ENCODE results near the gene STAT3. TPM values are rescaled to one million over a fixed set of nuclear protein-coding genes. Genes with fewer than 3 reads are reported as not detected.

The STAT3 gene
- polyA plus RNA-seq, 1 of the 3 experiments (the other 2 are of a cell fraction), result 35.7 TPM

GRCh38 chr17:42362245-42362961, 25.8 kb downstream of the STAT3 start:
- H3K4me2 ChIP-seq, result no peak overlapping the region
- POLR2A ChIA-PET, result no interaction called here

DNA sequence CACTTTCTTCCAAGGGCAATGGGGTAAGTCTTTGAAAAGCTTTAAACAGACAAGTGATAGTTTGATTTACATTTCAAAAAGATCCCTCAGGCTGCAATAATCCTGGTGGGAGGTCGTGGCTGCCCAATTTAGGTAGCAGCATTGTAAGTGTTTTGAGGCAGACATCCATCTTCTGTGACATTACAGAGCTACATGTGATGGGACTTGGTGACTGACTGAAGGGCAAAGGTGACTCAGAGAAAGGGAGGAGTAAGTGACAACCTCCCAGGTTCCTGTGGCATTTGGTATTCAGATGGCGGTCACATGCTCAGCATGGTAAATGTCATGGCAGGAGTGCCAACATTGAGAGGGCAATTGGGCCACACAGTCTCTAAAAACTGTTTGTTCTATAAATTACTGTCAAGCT, 26.5 kb downstream of the STAT3 start:
- POLR2A ChIA-PET, result no interaction called here
- H3K79me2 ChIP-seq (ENCODE audit: insufficient read depth), result peaks cover 93% of the 10 kb centered on the region
- no peak overlapping the region for H3K9ac ChIP-seq
- H3K4me3 ChIP-seq (ENCODE audit: low read depth in 2 of 2, low read length in 1 of 2), result no peak overlapping the region
- H3F3A ChIP-seq (replicated peaks; ENCODE audit: insufficient read depth), result peaks cover 33% of the 10 kb centered on the region
- TF ChIP-seq MXI1 (IDR thresholded peaks at IDR 0.05; ENCODE audit: low read depth, low read length), result 0 out of 2 replicates have a peak, but pooled peaks have one; percentile 16
- 0 out of 2 replicates have a peak, but pooled peaks have one; percentile 15 for TF ChIP-seq PBX3 (IDR thresholded peaks at IDR 0.05)
- no peak for TF ChIP-seq REST (IDR thresholded peaks at IDR 0.05; ENCODE audit: low read depth, low read length)
- no peaks in the 10 kb centered on the region for H3K9me3 ChIP-seq
- H3K27ac ChIP-seq (ENCODE audit: low read depth in 2 of 2, low read length in 1 of 2), result peak overlapping the region in 1 of 2 experiments; percentile 19; a peak in 1 of 4 replicates
- H2AFZ ChIP-seq (ENCODE audit: low read depth), result no peak overlapping the region
- no peaks in the 10 kb centered on the region for H3K9me2 ChIP-seq
- no peak overlapping the region for H3K4me2 ChIP-seq
- H4K20me1 ChIP-seq (ENCODE audit: insufficient read depth), result peaks cover 79% of the 10 kb centered on the region
- 42% methylated on average over 2 of the region's 2 CpGs for whole genome bisulfite sequencing (ENCODE audit: low lambda C conversion rate)
- DNase-seq, result no peak
- H3K4me1 ChIP-seq (ENCODE audit: control insufficient read depth in 1 of 2, insufficient read depth in 2 of 2, low read depth in 1 of 2, low read length in 1 of 2), result peaks cover 13 to 16% of the 10 kb centered on the region in 2 experiments; a peak in 1 of 4 replicates
- H3K27me3 ChIP-seq (ENCODE audit: insufficient read depth), result no peaks in the 10 kb centered on the region
- CTCF ChIA-PET, result interaction anchor here (1.6 to 2.5 kb wide), 2 partner anchors 40 to 44 kb away, joined by 5 to 8 read pairs; no protein-coding TSS in a partner anchor
- H3K36me3 ChIP-seq (replicated peaks in 1 of 2; ENCODE audit: control insufficient read depth in 1 of 2, insufficient read depth in 2 of 2, low read length in 1 of 2), result peaks cover 0 to 6% of the 10 kb centered on the region in 2 experiments

More at GRCh38 chr17:42362245-42362961, 25.8 kb downstream of the STAT3 start:
- peaks cover 77% of the 10 kb centered on the region for H4K20me1 ChIP-seq (ENCODE audit: insufficient read depth)
- no peaks in the 10 kb centered on the region for H3K9me2 ChIP-seq
- 85% methylated on average over 7 of the region's 7 CpGs for WGBS (ENCODE audit: low lambda C conversion rate)
- peaks cover 13 to 16% of the 10 kb centered on the region in 2 experiments; a peak in 1 of 4 replicates for H3K4me1 ChIP-seq (ENCODE audit: control insufficient read depth in 1 of 2, insufficient read depth in 2 of 2, low read depth in 1 of 2, low read length in 1 of 2)
- no peak overlapping the region; a peak in 1 of 4 replicates for H3K27ac ChIP-seq (ENCODE audit: low read depth in 2 of 2, low read length in 1 of 2)
- peaks cover 93% of the 10 kb centered on the region for H3K79me2 ChIP-seq (ENCODE audit: insufficient read depth)
- no peak overlapping the region for H3K9ac ChIP-seq
- TF ChIP-seq PBX3 (IDR thresholded peaks at IDR 0.05) (no peak), FOSL2 (IDR thresholded peaks at IDR 0.05; ENCODE audit: borderline replicate concordance, low read depth) (no peak), TAF1 (IDR thresholded peaks at IDR 0.05; ENCODE audit: borderline replicate concordance, low read depth, low read length) (no peak), EZH2phosphoT487 (IDR thresholded peaks at IDR 0.05; ENCODE audit: borderline replicate concordance, low read depth) (no peak), FOXJ3 (CRISPR knock-in tag; IDR thresholded peaks at IDR 0.05) (no peak)
- H3K9me3 ChIP-seq, result no peaks in the 10 kb centered on the region
- CTCF ChIA-PET, result interaction anchor here (1.6 to 2.5 kb wide), 2 partner anchors 40 to 44 kb away, joined by 5 to 8 read pairs; no protein-coding TSS in a partner anchor
- H3F3A ChIP-seq (replicated peaks; ENCODE audit: insufficient read depth), result peaks cover 34% of the 10 kb centered on the region
- DNase-seq, result no peak
- no peak overlapping the region for H3K4me3 ChIP-seq (ENCODE audit: low read depth in 2 of 2, low read length in 1 of 2)
- no peak overlapping the region for H2AFZ ChIP-seq (ENCODE audit: low read depth)
- peaks cover 0 to 6% of the 10 kb centered on the region in 2 experiments for H3K36me3 ChIP-seq (replicated peaks in 1 of 2; ENCODE audit: control insufficient read depth in 1 of 2, insufficient read depth in 2 of 2, low read length in 1 of 2)
- H3K27me3 ChIP-seq (ENCODE audit: insufficient read depth), result no peaks in the 10 kb centered on the region
